Retinal pigment epithelial cell (primary cell): Measurements from ENCODE around the gene IGSF9B.

ENCODE experiments used
- DNase-seq: peaks from one replicate; pipeline ENCODE4 v3.0.0-alpha.2; 2010; ENCODE audit warnings: low read depth
- H3K4me3 ChIP-seq: 2 replicates; pipeline ENCODE4 v1.5.1; 2011; ENCODE audit warnings: mild to moderate bottlenecking, low read length, control low read depth, moderate library complexity
- CTCF ChIP-seq: conservative IDR thresholded peaks from 2 replicates; pipeline ENCODE4 v1.5.1; 2011; ENCODE audit warnings: low read depth, low read length, control low read depth, inconsistent platforms

Gene IGSF9B

GRCh38 chr11:133896028-133896427 lies 60.7 kb downstream of the IGSF9B start:
- TF ChIP-seq CTCF: no peak
- no peak for DNase-seq

GRCh38 chr11:133895551-133895950 lies 61.2 kb downstream of the IGSF9B start:
- TF ChIP-seq CTCF: no peak
- DNase-seq: no peak
- no peak overlapping the region for H3K4me3 ChIP-seq

More at GRCh38 chr11:133896028-133896427, 60.7 kb downstream of the IGSF9B start:
- no peak overlapping the region for H3K4me3 ChIP-seq

DNA sequence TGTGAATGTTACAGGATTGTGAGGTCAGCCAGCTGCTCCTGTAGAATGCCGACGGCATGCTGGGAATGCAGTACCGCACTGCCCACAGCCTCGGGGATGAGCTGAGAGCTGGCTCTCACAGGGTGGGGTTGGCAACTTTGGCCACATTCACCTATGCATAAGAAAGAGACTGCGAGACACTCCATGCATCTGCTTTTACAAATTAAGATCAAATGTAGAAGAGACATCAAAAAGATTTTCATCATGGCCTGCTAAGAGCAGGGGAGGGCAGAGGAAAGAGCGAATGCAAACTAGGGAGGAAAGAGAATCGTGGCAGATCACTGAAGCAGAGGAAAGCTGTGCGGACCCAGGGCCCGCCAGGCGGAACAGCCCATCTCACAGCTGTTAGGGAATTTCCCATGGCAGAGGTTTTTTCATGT lies 61.7 kb downstream of the IGSF9B start:
- DNase-seq: peak; percentile 16
- H3K4me3 ChIP-seq: no peak overlapping the region
- TF ChIP-seq CTCF: no peak

DNA sequence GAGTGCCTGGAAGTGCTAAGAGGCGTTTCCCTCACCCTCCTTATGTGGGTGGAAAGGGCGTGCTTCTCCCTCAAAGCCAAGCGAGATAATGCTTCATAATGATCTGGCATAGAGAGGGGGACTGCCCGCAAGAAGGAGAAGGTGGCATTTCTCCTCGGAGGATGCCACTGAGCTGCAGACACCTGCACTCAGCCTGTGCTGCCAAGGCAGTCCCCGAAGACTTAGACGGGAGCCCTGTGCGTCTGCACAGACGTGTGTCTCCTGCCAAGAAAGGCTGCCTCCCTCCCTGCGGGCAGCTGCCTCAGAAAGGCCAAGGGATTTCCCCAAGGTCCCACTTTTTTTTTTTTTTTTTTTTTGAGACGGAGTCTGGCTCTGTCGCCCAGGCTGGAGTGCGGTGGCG lies 63.4 kb downstream of the IGSF9B start:
- no peak for TF ChIP-seq CTCF
- no peak overlapping the region for H3K4me3 ChIP-seq
- no peak for DNase-seq

DNA sequence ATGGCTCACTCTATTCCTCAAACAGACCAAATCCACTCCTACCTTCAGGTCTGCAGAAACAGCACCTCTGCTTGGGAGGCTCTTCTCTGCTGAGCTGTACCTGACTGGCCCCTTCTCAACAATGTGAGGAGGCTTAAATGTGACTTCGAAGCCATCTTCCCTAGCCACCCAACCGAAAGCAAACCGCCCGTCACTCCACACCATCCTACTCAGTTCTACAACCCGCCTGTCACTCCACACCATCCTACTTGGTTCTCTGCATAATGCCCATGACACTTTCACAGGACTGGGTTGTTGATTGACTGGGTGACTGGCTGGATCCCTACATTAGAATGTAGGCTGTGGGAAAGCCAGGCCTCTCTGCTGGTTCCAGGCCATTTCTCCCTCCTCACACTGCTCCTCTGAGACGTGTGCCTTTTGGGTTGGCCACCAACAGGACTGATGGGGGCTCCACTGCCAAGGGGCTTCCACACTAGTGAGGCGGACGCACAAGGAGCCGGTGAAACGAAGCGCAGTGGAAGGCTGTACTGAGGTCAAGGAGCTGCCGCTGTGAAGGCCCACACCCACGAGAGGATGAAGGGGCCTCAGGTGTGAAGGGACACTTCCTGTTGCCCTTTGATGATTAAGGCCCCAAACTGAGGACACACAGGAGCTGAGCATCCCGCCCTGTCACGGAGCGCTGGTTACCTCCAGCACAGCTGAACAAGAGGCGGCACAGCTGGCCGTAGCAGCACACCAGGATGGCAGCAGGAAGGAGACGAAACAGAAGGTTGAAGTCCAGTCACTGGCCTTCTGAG lies 64.0 kb downstream of the IGSF9B start:
- no peak overlapping the region for H3K4me3 ChIP-seq
- no peak for TF ChIP-seq CTCF
- DNase-seq: no peak

GRCh38 chr11:133892126-133892525 lies 64.6 kb downstream of the IGSF9B start:
- no peak for TF ChIP-seq CTCF

GRCh38 chr11:133889893-133890292 lies 66.9 kb downstream of the IGSF9B start:
- H3K4me3 ChIP-seq: no peak overlapping the region
- no peak for DNase-seq
- TF ChIP-seq CTCF: no peak

More at GRCh38 chr11:133892126-133892525, 64.6 kb downstream of the IGSF9B start:
- no peak for DNase-seq
- H3K4me3 ChIP-seq: no peak overlapping the region
